HG02588 (cell line): ENCODE data around the gene NKX6-2.
"Not testable (repeated sequence)": the region's sequence is repeated elsewhere in the genome, so short reads cannot be mapped to it uniquely, and the experiment has no call there.

Source experiments
- ATAC-seq: cut with Tn5 transposase; IDR thresholded peaks from one replicate; pipeline ENCODE4 v1.9.1; 2021; ENCODE audit warnings: mild to moderate bottlenecking, moderate library complexity; ENCODE audit not compliant: unreplicated experiment

NKX6-2 gene

GRCh38 chr10:132743196-132743924, 42.6 kb downstream of the NKX6-2 start:
- ATAC-seq, result not testable (repeated sequence)

DNA sequence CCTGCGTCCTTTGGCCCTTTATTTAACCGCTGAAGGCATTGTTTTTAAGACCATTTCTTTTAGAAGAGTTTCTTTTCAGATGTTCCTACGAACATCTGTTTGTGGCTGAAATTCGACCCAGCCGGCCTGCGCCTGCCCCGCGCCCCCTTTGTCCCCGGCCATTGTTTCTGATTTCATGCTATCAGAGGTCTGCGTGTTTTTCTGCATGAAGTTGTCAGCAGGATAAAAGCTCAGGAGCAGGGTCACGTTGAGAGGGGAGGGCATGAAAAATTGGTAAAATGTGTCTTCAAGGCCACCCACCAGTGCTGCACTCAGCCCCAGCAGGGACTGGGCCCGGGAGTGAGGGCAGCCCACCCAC, 43.1 kb downstream of the NKX6-2 start:
- no peak for ATAC-seq

DNA sequence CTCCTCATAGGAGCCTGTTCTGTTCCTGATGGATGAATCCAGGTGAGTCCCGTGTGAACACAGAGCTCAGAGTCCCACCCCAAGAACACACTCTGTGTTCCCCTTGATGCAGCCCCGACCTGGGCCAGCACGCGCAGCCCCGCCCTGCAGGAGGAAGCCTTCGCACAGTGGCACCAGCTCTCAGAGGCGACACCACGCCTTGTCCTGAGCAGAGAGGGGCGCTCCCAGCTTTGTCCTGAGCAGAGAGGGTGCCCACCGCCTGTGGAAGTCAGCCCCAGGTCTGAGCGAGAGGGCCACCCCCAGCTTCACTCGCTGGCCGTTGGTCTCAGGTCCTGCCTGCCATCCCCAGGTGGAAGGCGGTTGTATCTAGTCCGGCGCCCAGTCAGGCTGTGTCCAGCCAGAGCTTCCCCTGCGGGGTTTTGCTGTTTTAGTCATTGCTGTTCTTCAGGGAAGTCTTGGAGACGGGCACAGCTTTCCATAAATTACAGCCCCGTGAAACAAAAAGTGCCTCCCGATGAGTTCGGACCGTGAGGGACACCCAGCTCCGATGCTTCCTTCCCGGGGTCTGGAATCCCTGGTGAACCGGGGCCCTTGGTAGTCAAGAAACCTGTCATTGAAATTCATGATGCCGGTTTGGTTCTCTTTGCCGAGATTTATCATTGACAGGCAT, 43.6 kb downstream of the NKX6-2 start:
- no peak for ATAC-seq

DNA sequence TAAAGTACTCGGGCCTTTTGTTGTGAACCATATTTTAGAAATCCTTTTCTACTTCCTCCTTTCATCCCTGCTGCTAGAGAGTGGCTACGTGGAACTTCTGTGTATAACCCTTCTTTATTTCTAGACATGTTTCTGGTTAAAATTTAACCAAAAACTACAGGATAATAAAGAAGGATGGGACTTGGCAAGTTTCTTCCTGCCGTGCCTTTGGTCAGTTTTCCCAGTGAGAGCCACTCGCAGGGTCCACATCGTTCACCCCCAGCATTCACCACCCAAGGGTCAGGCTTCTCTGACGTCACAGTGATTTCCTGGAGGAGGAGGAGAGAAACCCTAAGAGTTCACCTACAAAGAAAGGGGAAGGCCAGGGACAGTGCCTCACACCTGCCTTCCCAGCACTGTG, 45.4 kb downstream of the NKX6-2 start:
- ATAC-seq, result no peak

DNA sequence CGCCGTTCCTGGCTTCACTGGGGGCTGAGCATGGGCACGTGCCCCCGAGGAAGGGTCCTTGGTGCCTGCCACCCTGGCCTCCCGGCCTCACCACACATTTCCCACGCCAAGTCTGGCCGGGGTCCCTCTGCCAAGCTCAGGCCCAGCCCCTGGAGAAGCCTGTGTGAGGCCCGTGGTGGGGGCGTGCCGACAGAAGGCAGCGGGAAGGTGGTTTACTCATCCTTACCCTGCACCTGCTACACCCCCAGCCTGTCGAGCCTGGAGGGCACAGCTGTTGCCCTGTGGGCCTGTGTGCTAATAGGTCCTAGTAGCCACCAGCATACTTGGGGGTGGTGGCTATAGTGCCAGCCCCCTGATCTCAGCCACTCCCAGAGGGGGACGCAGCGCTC, 46.7 kb downstream of the NKX6-2 start:
- no peak for ATAC-seq

GRCh38 chr10:132738454-132739224, 47.3 kb downstream of the NKX6-2 start:
- ATAC-seq, result no peak

DNA sequence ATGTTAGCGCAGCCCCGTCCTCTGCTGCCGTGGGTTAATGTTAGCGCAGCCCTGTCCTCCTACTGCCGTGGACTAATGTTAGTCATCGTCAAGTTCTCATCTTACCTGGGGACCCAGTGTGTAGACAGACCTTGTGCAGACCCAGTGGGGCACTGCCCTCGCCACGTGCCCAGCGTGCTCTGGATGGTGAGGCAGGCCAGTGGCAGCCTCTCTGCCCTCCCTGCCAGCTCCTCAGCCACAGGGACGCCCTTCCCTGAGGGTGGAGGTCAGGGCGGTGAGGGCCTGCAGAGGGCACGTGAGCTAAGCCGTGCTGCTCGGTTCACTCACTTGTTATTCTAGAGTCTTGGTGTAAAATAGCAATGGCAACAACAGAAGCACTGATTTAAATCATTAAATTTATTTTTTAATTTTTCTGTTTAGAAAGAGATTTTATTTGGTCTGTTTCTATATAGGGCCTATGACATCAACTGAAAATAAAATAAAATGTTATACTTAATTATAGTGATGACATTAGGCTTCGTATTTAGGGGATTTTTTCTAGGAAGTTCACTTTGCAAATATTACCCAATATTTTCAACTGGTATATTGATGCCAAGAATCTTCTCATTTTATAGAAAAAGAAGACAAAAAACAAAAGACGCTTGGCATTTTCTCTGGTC, 48.4 kb downstream of the NKX6-2 start:
- ATAC-seq, result no peak

DNA sequence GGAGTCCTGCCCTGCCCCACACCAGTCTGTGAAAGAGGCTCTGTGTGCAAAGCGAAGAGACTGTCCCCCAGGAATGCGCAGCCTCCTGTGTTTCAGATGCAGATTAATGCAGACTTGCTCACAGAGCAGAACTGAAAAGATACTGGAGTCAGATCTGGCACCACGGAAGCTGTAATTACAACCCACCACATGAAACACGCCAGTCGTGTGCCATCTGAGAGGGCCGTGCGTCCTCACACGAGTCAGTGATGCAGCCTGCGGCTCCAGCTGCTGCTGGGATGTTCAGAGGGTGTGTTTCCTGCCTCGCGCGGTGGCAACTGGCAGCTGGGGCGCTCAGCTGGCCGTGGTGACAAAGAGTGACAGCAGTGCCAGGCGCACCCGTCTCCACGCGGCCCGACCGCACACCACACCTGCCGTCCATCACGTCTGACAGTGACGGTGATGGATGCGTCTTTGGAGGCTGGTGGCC, 50.0 kb downstream of the NKX6-2 start:
- ATAC-seq, result no peak

DNA sequence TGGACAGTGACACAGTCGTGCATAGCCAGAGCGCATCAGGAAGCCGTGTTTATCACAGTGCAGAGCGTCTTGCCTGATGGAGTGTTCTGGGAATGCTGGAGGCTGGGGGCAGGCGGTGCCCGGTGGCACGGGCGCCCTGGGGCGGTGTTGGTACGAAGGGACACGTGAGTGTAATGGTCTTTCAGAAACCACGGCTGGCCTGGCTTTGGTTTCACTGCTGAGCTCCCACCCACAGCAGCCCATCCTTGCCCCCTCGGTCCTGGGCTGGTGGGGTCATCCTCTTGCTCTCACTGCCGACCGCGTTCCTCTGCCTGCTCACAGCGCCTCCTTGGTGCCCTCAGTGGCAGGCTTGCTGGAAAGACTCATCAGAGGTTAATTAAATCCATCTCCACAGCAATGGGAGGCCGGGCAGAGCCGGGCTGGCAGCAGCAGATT, 50.6 kb downstream of the NKX6-2 start:
- ATAC-seq, result no peak

DNA sequence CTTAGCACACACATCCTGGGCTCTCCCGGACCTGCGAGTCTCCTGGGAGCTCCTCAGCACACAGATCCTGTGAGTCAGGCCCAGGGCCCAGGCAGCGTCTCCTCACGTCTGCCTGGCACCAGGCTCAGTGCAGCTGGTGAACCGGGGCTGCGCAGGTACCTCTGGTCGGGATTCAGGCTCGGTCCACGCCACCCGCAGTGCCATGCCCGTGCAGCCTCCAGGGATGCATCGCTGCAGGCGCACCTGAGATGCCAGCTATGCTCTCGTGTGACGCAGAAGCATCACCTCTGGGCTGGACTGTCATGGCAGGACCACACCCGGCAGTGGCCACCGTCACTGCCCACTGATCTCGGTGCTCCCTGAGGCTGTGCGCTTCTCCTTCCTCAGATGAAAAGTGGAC, 52.0 kb downstream of the NKX6-2 start:
- ATAC-seq, result no peak
